Measurements from ENCODE around the gene PTPRD. TPM values are rescaled to one million over a fixed set of nuclear protein-coding genes. Genes with fewer than 3 reads are reported as not detected.

PTPRD gene
- total RNA-seq, 1 experiment from 2014 or later = not detected

DNA sequence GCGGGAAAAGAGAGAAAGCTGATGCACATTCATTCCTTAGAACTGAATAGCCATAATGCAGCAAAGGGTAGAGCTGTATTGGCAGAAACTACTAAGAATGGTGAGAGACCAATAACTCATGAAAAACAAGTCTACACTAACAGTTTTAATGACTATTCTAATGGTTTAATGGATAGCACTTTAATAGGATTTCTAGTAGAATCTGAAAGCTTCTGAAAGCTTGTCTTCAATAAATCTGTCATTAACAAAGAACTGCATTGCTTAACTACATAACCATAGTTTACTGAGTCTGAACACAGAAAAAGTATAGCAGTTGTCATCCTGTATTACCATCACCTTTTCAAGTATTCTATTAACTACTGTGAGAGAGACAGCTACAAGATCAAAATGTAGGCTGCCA is 2195.5 kb downstream of the PTPRD start:
- intact Hi-C loops (cut with micrococcal nuclease; ENCODE audit: unreplicated experiment) = no loop called here
- no peaks in the 10 kb centered on the region for H3K36me3 ChIP-seq (ENCODE audit: insufficient read depth, low read length, poor library complexity, severe bottlenecking)
- TF ChIP-seq EZH2 (IDR thresholded peaks at IDR 0.05; ENCODE audit: borderline replicate concordance, low read depth, low read length, poor library complexity, severe bottlenecking) = no peak
- TF ChIP-seq, protein P1, sequence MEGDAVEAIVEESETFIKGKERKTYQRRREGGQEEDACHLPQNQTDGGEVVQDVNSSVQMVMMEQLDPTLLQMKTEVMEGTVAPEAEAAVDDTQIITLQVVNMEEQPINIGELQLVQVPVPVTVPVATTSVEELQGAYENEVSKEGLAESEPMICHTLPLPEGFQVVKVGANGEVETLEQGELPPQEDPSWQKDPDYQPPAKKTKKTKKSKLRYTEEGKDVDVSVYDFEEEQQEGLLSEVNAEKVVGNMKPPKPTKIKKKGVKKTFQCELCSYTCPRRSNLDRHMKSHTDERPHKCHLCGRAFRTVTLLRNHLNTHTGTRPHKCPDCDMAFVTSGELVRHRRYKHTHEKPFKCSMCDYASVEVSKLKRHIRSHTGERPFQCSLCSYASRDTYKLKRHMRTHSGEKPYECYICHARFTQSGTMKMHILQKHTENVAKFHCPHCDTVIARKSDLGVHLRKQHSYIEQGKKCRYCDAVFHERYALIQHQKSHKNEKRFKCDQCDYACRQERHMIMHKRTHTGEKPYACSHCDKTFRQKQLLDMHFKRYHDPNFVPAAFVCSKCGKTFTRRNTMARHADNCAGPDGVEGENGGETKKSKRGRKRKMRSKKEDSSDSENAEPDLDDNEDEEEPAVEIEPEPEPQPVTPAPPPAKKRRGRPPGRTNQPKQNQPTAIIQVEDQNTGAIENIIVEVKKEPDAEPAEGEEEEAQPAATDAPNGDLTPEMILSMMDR (conservative IDR thresholded peaks at IDR 0.05; ENCODE audit: low read depth, low read length) = no peak
- POLR2A ChIA-PET (ENCODE audit: low non-redundant PET) = no interaction called here
- H3K27me3 ChIP-seq (replicated peaks; ENCODE audit: insufficient read depth, low read depth, low read length, poor library complexity) = no peaks in the 10 kb centered on the region
- no TSS peak for BruUV-seq (replicated peaks)
- DNase-seq (ENCODE audit: low spot score) = no peak
- H3K4me1 ChIP-seq (ENCODE audit: insufficient read depth, low read length, poor library complexity, severe bottlenecking) = no peaks in the 10 kb centered on the region
- no peak overlapping the region for H3K4me3 ChIP-seq (ENCODE audit: low read depth, low read length, poor library complexity, severe bottlenecking)
- no peak overlapping the region for H3K27ac ChIP-seq (ENCODE audit: low read depth, low read length, poor library complexity, severe bottlenecking)
- H3K9me3 ChIP-seq (ENCODE audit: low read depth, low read length, poor library complexity, severe bottlenecking) = no peaks in the 10 kb centered on the region
- CTCF ChIA-PET = interaction anchor here (0.6 kb wide), 1 partner anchor 68 kb away, joined by 3 read pairs; no protein-coding TSS in a partner anchor

DNA sequence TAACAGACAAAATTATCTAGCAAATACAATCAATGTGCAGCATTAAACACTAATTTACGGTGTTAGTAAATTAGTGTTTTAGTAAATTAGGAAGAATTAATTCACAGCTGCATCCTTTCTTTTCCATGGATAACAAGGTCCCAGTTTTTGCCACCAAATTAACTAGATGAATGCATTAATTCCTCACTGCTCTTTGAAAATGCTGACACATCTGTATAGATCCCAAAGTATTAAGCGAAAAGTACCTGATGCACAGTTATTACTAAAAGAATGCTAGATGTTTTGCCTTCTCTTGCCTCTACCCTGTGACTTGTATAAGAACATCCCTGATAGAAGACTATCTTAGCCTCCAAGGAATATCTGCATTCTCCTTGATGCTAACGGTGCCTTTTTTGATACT is 2200.5 kb downstream of the PTPRD start:
- ChIA-PET CTCF (no interaction called here), POLR2A (ENCODE audit: low non-redundant PET) (no interaction called here)
- no TSS peak for BruUV-seq (replicated peaks)
- intact Hi-C loops (cut with micrococcal nuclease; ENCODE audit: unreplicated experiment) = no loop called here
- DNase-seq (ENCODE audit: low spot score) = no peak
- TF ChIP-seq EZH2 (IDR thresholded peaks at IDR 0.05; ENCODE audit: borderline replicate concordance, low read depth, low read length, poor library complexity, severe bottlenecking) = no peak
- TF ChIP-seq, protein P1 (conservative IDR thresholded peaks at IDR 0.05; ENCODE audit: low read depth, low read length) = no peak
- no peaks in the 10 kb centered on the region for H3K36me3 ChIP-seq (ENCODE audit: insufficient read depth, low read length, poor library complexity, severe bottlenecking)
- H3K4me3 ChIP-seq (ENCODE audit: low read depth, low read length, poor library complexity, severe bottlenecking) = no peak overlapping the region
- no peaks in the 10 kb centered on the region for H3K27me3 ChIP-seq (replicated peaks; ENCODE audit: insufficient read depth, low read depth, low read length, poor library complexity)
- no peaks in the 10 kb centered on the region for H3K4me1 ChIP-seq (ENCODE audit: insufficient read depth, low read length, poor library complexity, severe bottlenecking)
- no peaks in the 10 kb centered on the region for H3K9me3 ChIP-seq (ENCODE audit: low read depth, low read length, poor library complexity, severe bottlenecking)
- H3K27ac ChIP-seq (ENCODE audit: low read depth, low read length, poor library complexity, severe bottlenecking) = no peak overlapping the region

DNA sequence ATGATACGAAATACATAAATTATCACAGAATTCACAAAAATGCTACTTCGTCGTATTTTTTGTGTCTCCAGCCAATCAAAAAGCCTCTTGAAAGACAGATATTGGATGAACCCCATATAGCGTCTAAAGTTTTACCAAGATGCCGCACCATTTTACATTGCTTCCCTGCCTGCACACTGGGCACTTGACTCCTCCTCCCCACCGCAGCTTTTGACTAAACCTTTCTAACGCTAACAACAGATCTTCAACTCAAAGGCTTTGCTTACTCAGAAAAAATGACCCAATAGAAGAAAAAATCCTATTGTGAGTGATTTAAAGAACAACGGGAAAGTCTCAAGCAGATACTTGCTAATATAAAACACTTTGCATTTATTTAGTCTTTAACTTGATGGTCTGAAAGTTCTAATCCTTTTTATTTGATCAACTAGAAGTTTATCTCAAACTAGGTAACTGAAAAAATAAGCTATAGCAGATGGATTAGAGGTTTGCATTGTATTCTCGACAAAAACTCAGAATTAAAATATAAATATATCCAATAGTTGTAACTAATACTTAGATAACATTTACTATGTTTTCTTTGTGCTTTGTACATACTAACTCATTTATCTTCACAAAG is 2204.1 kb downstream of the PTPRD start:
- intact Hi-C loops (cut with micrococcal nuclease; ENCODE audit: unreplicated experiment) = no loop called here
- Histone ChIP-seq H3K36me3 (ENCODE audit: insufficient read depth, low read length, poor library complexity, severe bottlenecking) (no peaks in the 10 kb centered on the region), H3K27me3 (replicated peaks; ENCODE audit: insufficient read depth, low read depth, low read length, poor library complexity) (no peaks in the 10 kb centered on the region), H3K9me3 (ENCODE audit: low read depth, low read length, poor library complexity, severe bottlenecking) (no peaks in the 10 kb centered on the region), H3K4me3 (ENCODE audit: low read depth, low read length, poor library complexity, severe bottlenecking) (no peak overlapping the region), H3K4me1 (ENCODE audit: insufficient read depth, low read length, poor library complexity, severe bottlenecking) (no peaks in the 10 kb centered on the region), H3K27ac (ENCODE audit: low read depth, low read length, poor library complexity, severe bottlenecking) (no peak overlapping the region)
- POLR2A ChIA-PET (ENCODE audit: low non-redundant PET) = no interaction called here
- TF ChIP-seq, protein P1 (conservative IDR thresholded peaks at IDR 0.05; ENCODE audit: low read depth, low read length) = no peak
- TF ChIP-seq EZH2 (IDR thresholded peaks at IDR 0.05; ENCODE audit: borderline replicate concordance, low read depth, low read length, poor library complexity, severe bottlenecking) = no peak
- no TSS peak for BruUV-seq (replicated peaks)
- DNase-seq (ENCODE audit: low spot score) = no peak
- CTCF ChIA-PET = no interaction called here
